Ovary (tissue), 3 donors: ENCODE measurements around the gene TTLL11.

ENCODE experiments used
- POLR2A ChIP-seq: fragments of 450-650 bp; IDR thresholded peaks from one replicate; pipeline ENCODE4 v1.6.1; 2017; ENCODE audit warnings: antibody characterized with exemption, mild to moderate bottlenecking, moderate library complexity
- TF ChIP-seq, protein P1 (sequence below), 3 donors: fragments of 450-650 bp in 2 of 3; fragments of 200-600 bp in 1 of 3; IDR thresholded peaks; one replicate each; pipeline versions ENCODE4 v1.5.1 to v1.8.0; 2016 to 2022; ENCODE audit warnings: antibody characterized with exemption in 3 of 3, mild to moderate bottlenecking in 1 of 3
- donor health status: DM: no; HTN: no; CAD: no.

DNA sequence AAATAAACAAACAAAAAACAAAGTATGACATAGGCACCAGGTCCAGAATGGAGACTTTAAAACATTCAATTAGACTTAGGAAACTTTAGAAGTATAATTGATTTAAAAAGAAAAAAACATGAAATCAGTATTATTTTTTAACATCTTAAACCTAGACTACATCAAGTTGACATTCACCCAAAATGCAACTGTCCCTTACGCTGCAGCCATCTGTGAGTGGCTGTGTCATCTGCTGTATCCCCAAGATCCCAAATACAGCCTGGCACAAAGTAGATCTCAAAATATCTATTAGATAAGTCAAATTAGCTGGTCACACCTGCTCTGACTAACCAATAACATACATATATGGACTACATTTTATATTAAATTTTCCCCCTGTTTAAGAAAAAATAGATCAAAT is 7.8 kb downstream of the TTLL11 start:
- TF ChIP-seq, protein P1, sequence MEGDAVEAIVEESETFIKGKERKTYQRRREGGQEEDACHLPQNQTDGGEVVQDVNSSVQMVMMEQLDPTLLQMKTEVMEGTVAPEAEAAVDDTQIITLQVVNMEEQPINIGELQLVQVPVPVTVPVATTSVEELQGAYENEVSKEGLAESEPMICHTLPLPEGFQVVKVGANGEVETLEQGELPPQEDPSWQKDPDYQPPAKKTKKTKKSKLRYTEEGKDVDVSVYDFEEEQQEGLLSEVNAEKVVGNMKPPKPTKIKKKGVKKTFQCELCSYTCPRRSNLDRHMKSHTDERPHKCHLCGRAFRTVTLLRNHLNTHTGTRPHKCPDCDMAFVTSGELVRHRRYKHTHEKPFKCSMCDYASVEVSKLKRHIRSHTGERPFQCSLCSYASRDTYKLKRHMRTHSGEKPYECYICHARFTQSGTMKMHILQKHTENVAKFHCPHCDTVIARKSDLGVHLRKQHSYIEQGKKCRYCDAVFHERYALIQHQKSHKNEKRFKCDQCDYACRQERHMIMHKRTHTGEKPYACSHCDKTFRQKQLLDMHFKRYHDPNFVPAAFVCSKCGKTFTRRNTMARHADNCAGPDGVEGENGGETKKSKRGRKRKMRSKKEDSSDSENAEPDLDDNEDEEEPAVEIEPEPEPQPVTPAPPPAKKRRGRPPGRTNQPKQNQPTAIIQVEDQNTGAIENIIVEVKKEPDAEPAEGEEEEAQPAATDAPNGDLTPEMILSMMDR (IDR thresholded peaks at IDR 0.05) = no peak
- no peak for TF ChIP-seq POLR2A
